ENCODE data around the gene B4GALT1. TPM values are rescaled to one million over a fixed set of nuclear protein-coding genes. Genes with fewer than 3 reads are reported as not detected.

The B4GALT1 gene
- total and polyA plus RNA-seq, 10 donors = 18.1 to 111 (median 82.7) TPM

DNA sequence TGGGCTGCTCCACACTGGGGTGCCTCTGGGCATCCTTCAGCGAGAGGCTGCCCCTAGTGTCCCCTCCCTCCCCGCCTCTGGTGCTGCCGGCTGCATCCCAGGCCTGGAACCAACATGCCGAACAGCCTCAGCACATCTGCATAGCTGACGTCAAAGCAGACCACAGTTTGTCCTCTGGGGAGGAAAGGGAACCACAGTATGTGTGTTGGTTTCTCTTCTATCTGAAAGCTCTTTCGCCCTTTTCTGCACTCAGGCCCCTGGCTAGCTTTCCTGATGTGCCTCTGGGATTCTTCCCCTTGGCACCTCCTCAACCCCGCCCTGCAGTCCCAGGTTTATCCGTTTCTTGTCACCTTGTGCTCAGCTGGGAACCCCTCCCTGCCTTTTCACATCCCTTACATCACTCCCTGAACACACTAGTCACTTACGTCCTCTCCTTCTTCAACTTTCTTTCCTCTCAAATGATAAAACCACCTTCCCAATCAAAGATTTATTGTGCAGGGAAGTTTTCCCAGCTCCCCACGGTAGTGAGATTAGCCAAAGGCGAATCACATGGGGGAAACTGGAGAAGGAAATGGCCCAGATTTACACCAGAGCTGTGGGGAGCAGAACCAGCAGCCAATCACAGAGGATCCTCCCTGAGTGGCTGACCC, 35.5 kb upstream of the B4GALT1 start:
- H3K27me3 ChIP-seq (replicated peaks in 1 of 7) = no peaks in the 10 kb centered on the region
- intact Hi-C loops (cut with DNase I; ENCODE audit: low total_unique reads) = no loop called here
- H3K9me3 ChIP-seq = no peaks in the 10 kb centered on the region
- peaks cover 0 to 16% (median 12%) of the 10 kb centered on the region in 6 donors for H3K4me1 ChIP-seq
- H3K27ac ChIP-seq = peak overlapping the region in 3 of 8 donors; percentile 33 to 51 (median 36)
- peak; percentile 84 for DNase-seq
- H3K4me3 ChIP-seq = no peak overlapping the region
- TF ChIP-seq, protein P1, sequence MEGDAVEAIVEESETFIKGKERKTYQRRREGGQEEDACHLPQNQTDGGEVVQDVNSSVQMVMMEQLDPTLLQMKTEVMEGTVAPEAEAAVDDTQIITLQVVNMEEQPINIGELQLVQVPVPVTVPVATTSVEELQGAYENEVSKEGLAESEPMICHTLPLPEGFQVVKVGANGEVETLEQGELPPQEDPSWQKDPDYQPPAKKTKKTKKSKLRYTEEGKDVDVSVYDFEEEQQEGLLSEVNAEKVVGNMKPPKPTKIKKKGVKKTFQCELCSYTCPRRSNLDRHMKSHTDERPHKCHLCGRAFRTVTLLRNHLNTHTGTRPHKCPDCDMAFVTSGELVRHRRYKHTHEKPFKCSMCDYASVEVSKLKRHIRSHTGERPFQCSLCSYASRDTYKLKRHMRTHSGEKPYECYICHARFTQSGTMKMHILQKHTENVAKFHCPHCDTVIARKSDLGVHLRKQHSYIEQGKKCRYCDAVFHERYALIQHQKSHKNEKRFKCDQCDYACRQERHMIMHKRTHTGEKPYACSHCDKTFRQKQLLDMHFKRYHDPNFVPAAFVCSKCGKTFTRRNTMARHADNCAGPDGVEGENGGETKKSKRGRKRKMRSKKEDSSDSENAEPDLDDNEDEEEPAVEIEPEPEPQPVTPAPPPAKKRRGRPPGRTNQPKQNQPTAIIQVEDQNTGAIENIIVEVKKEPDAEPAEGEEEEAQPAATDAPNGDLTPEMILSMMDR (IDR thresholded peaks at IDR 0.05 in 8 of 11, conservative IDR thresholded peaks at IDR 0.05 in 3 of 11) = peak in 4 of 11 experiments; percentile 13 to 29 (median 18)
- TF ChIP-seq POLR2A (IDR thresholded peaks at IDR 0.05) = no peak
- TF ChIP-seq POLR2AphosphoS5 (IDR thresholded peaks at IDR 0.05) = peak; percentile 71 to 88 (median 77)
- WGBS, 5 donors = 29 to 41% (median 32%) methylated on average over 8 to 11 of the region's 11 CpGs
- no peaks in the 10 kb centered on the region for H3K36me3 ChIP-seq

DNA sequence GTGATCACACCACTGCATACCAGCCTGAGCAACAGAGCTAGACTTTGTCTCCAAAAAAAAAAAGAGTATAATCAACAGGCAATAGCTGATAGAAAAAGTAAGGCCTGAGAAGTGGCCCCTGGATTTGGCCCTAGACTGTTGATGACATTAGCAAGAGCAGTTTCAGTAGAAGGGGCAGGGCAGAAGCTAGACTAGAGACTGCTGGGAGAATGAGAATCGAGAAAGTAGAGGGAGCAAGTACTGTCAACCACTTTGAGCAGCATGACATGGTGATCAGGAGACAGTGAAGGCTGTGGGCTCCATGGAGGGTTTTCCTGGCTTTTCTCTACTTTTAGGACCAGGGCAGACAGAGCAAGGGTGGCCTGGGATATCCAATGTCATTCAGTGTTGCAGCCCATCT, 34.9 kb upstream of the B4GALT1 start:
- H3K4me3 ChIP-seq = no peak overlapping the region
- no peaks in the 10 kb centered on the region for H3K9me3 ChIP-seq
- peak overlapping the region in 2 of 8 donors; percentile 36 to 51 for H3K27ac ChIP-seq
- intact Hi-C loops (cut with DNase I; ENCODE audit: low total_unique reads) = no loop called here
- no peaks in the 10 kb centered on the region for H3K36me3 ChIP-seq
- H3K4me1 ChIP-seq = peaks cover 0 to 16% (median 12%) of the 10 kb centered on the region in 6 donors
- no peak for TF ChIP-seq POLR2AphosphoS5 (IDR thresholded peaks at IDR 0.05)
- TF ChIP-seq POLR2A (IDR thresholded peaks at IDR 0.05) = no peak
- TF ChIP-seq, protein P1 (IDR thresholded peaks at IDR 0.05 in 8 of 11, conservative IDR thresholded peaks at IDR 0.05 in 3 of 11) = no peak
- WGBS, 5 donors = 73 to 100% (median 82%) methylated on average over 1 of the region's 1 CpG
- no peaks in the 10 kb centered on the region for H3K27me3 ChIP-seq (replicated peaks in 1 of 7)
- DNase-seq = no peak

DNA sequence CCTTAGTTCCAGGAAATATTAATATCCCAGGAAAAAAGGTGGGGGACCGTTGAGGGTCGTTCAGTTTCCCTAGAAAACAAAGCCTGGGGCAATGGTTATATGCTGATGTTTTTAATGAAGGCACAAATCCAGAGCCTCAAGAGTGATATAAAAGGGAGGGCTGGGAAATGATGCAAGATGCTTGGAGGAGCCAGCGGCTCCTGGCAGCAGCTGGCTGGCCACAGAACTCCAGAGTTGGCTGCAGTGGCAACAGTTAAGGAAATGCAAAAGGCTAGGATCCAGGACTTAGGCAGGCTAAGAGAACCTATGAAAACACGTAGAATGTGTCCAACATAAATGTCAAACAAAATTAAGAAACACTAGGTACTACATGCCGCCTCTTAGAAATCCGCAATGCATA, 31.0 kb upstream of the B4GALT1 start:
- no peak for DNase-seq
- TF ChIP-seq POLR2AphosphoS5 (IDR thresholded peaks at IDR 0.05) = no peak
- TF ChIP-seq, protein P1 (IDR thresholded peaks at IDR 0.05 in 8 of 11, conservative IDR thresholded peaks at IDR 0.05 in 3 of 11) = no peak
- TF ChIP-seq POLR2A (IDR thresholded peaks at IDR 0.05) = no peak
- no peak overlapping the region for H3K27ac ChIP-seq
- 74 to 91% (median 84%) methylated on average over 6 of the region's 6 CpGs for WGBS, 5 donors
- H3K36me3 ChIP-seq = no peaks in the 10 kb centered on the region
- H3K4me1 ChIP-seq = peaks cover 0 to 13% (median 11%) of the 10 kb centered on the region in 6 donors
- no peak overlapping the region for H3K4me3 ChIP-seq
- intact Hi-C loops (cut with DNase I; ENCODE audit: low total_unique reads) = no loop called here
- no peaks in the 10 kb centered on the region for H3K27me3 ChIP-seq (replicated peaks in 1 of 7)
- H3K9me3 ChIP-seq = no peaks in the 10 kb centered on the region

DNA sequence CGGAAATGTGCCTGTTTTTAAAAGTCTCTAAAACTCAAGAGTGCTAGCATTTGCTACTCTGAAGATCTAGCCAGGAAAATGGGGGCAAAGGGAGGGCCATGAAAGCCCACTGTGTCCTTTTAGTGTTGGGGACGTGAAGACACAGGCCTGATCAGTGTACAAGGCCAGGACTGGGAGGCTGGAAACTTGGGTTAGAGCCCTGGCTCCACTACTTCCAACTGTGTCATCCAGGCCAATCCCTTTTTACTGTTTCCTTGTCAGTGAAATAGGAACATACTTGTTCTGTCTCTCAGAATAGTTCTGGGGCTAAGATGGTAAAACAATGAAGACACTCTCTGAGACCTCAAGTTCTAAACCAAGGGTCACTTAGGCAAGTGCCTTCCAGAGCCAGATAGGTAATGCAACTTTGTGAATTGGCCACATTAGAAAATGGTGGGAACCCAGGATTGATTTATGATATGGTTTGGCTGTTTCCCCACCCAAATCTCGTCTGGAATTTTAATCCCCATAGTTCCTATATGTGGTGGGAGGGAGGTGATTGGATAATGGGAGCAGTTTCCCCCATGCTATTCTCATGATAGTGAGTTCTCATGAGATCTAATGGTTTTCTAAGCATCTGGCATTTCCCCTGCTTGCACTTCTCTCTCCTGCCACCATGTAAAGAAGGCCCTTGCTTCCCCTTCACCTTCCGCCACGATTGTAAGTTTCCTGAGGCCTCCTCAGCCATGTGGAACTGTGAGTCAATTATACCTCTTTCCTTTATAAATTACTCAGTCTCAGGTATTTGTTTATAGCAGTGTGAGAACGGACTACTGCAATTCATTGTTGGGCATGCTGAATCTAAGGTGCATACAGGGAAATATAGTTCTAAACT, 30.4 kb upstream of the B4GALT1 start:
- Histone ChIP-seq H3K36me3 (no peaks in the 10 kb centered on the region), H3K4me1 (peaks cover 0 to 7% (median 4%) of the 10 kb centered on the region in 6 donors), H3K27ac (no peak overlapping the region), H3K4me3 (no peak overlapping the region), H3K27me3 (replicated peaks in 1 of 7) (no peaks in the 10 kb centered on the region), H3K9me3 (no peaks in the 10 kb centered on the region)
- 64 to 77% (median 65%) methylated on average over 6 of the region's 6 CpGs for WGBS, 5 donors
- TF ChIP-seq, protein P1 (IDR thresholded peaks at IDR 0.05 in 8 of 11, conservative IDR thresholded peaks at IDR 0.05 in 3 of 11) = no peak
- TF ChIP-seq POLR2A (IDR thresholded peaks at IDR 0.05) = no peak
- TF ChIP-seq POLR2AphosphoS5 (IDR thresholded peaks at IDR 0.05) = no peak
- intact Hi-C loops (cut with DNase I; ENCODE audit: low total_unique reads) = no loop called here
- DNase-seq = no peak

Measured in spleen (tissue), 11 donors.